ENCODE data around the gene SHC4. TPM values are rescaled to one million over a fixed set of nuclear protein-coding genes. Genes with fewer than 3 reads are reported as not detected.

SHC4 gene
- total and polyA plus RNA-seq, 2 of the 13 experiments (the other 11 are each of a cell fraction or from before 2014, with no cell fraction given) = 0.04 TPM; not detected in 1

GRCh38 chr15:48861813-48862431 is 101.8 kb downstream of the SHC4 start:
- Histone ChIP-seq H3K27me3 (ENCODE audit: control insufficient read depth in 1 of 2, insufficient read depth in 2 of 2, low read length in 2 of 2) (no peaks in the 10 kb centered on the region; a peak in 2 of 5 replicates), H4K20me1 (ENCODE audit: insufficient read depth, low read length) (no peaks in the 10 kb centered on the region), H3K4me2 (ENCODE audit: low read depth, low read length) (0 out of 2 replicates have a peak overlapping the region, but pooled peaks have one; percentile 18), H3K27ac (ENCODE audit: extremely low read length, insufficient read depth, low read length) (no peak overlapping the region), H3K4me1 (ENCODE audit: insufficient read depth, low read length) (peaks cover 9% of the 10 kb centered on the region), H3K4me3 (replicated peaks in 1 of 3; ENCODE audit: insufficient read depth in 1 of 3, low read depth in 2 of 3, low read length in 3 of 3) (no peak overlapping the region), H2AFZ (ENCODE audit: low read length) (no peak overlapping the region), H3K36me3 (replicated peaks in 1 of 2; ENCODE audit: control insufficient read depth in 1 of 2, insufficient read depth in 2 of 2, low read length in 2 of 2) (no peaks in the 10 kb centered on the region), H3K9ac (ENCODE audit: insufficient read depth, low read depth, low read length) (no peak overlapping the region), H3K79me2 (ENCODE audit: insufficient read depth, low read length) (no peaks in the 10 kb centered on the region), H3K9me3 (ENCODE audit: low read length) (no peaks in the 10 kb centered on the region)
- WGBS (ENCODE audit: low lambda C conversion rate) = 0% methylated on average over 1 of the region's 1 CpG
- intact Hi-C loops (cut with micrococcal nuclease; ENCODE audit: unreplicated experiment) (loop anchor here (1.0 to 5.0 kb wide), 4 partner anchors 113 to 1285 kb away; no protein-coding TSS in a partner anchor), in situ Hi-C loops (cut with HindIII; ENCODE audit: extremely low pct_ligation_motif_present, low pct_unique_long_range_greater_than_20kb) (loop anchor here (5.0 to 25.0 kb wide), 6 partner anchors 100 to 1283 kb away; partner anchors contain the start of genes FGF7 and SHC4)
- FAIRE-seq (peak; percentile 57), ATAC-seq (peak; percentile 73), DNase-seq (ENCODE audit: low spot score) (peak; percentile 57)
- ChIA-PET POLR2A (interaction anchor here (0.7 kb wide), 1 partner anchor 32 kb away, joined by 3 read pairs; no protein-coding TSS in a partner anchor), CTCF (ENCODE audit: low intra/inter-chr PET ratio, low total read pairs) (interaction anchor here (1.3 to 2.5 kb wide), 3 partner anchors 284 to 1283 kb away, joined by 6 to 21 read pairs (median 16); no protein-coding TSS in a partner anchor)
- BruUV-seq (replicated peaks) = no TSS peak
- TF ChIP-seq CTCF (CRISPR knock-in tag; IDR thresholded peaks at IDR 0.05) (peak; percentile 74), STAG1 (CRISPR knock-in tag; IDR thresholded peaks at IDR 0.05) (peak; percentile 94), SMC3 (IDR thresholded peaks at IDR 0.05; ENCODE audit: low read length) (peak; percentile 94), ZNF883 (CRISPR knock-in tag; IDR thresholded peaks at IDR 0.05; ENCODE audit: not compliant biosample characterization) (no peak), RAD21 (CRISPR knock-in tag; IDR thresholded peaks at IDR 0.05) (peak; percentile 61), ZNF704 (CRISPR knock-in tag; IDR thresholded peaks at IDR 0.05; ENCODE audit: borderline replicate concordance) (no peak)
